ENCODE measurements around the gene RALY. TPM values are rescaled to one million over a fixed set of nuclear protein-coding genes. Genes with fewer than 3 reads are reported as not detected.
A peak's percentile ranks its signal among the peaks of the same experiment; 100 is the strongest.
"Not testable (repeated sequence)": the region's sequence is repeated elsewhere in the genome, so short reads cannot be mapped to it uniquely, and the experiment has no call there.

Gene RALY
- total and polyA plus RNA-seq, 4 donors, result 114 to 148 (median 127) TPM

DNA sequence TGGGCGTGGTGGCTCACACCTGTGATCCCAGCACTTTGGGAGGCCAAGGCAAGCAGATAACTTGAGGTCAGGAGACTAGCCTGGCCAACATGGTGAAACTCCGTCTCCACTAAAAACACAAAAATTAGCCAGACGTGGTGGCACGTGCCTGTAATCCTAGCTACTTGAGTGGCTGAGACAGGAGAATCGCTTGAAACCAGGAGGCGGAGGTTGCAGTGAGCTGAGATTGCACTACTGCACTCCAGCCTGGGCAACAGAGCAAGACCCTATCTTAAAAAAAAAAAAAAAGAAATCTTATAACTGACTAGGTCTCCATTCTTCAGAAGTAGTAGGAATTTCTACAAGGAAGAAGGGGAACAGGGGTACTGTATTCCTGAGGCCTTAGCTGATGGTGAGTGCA is 34.3 kb downstream of the RALY start:
- H3K27ac ChIP-seq (ENCODE audit: low read depth in 1 of 2, low read length in 2 of 2); H3K36me3 ChIP-seq (ENCODE audit: control insufficient read depth in 1 of 2, insufficient read depth in 2 of 2, low read length in 1 of 2); DNase-seq; H3K4me1 ChIP-seq (ENCODE audit: control insufficient read depth in 1 of 2, insufficient read depth in 2 of 2, low read length in 2 of 2); intact Hi-C loops (cut with DNase I); H3K9me3 ChIP-seq (ENCODE audit: control insufficient read depth, low read length); ATAC-seq (ENCODE audit: low FRiP score); H3K27me3 ChIP-seq (ENCODE audit: control insufficient read depth in 1 of 2, insufficient read depth in 2 of 2, low read length in 1 of 2); H3K4me3 ChIP-seq (ENCODE audit: low read length in 2 of 2): not testable (repeated sequence)
- 97 to 98% methylated on average over 6 of the region's 6 CpGs for WGBS, 2 donors

DNA sequence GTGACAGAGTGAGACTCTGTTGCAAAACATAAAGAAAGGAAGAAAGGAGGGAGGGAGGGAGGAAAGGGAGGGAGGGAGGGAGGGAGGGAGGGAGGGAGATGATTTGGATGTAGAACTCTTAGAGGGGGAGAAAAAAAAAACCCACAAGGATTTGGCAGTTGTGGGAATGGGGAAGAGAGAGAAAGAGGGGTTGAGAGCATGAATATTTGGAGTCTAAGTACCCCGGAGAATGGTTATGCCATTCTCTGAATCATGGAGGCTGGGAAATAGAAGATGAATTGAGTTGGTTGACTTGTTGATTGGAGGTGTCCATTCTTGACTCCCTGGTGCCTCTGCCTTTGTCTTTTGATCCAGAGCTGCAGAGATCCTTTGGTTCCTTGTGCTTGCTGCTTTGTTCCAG is 35.7 kb downstream of the RALY start:
- ATAC-seq (ENCODE audit: low FRiP score) (no peak), DNase-seq (no peak)
- H3K27ac ChIP-seq (ENCODE audit: low read depth in 1 of 2, low read length in 2 of 2), result no peak overlapping the region
- H3K9me3 ChIP-seq (ENCODE audit: control insufficient read depth, low read length), result no peaks in the 10 kb centered on the region
- H3K4me3 ChIP-seq (ENCODE audit: low read length in 2 of 2), result no peak overlapping the region
- peaks cover 6 to 7% of the 10 kb centered on the region in 2 donors for H3K36me3 ChIP-seq (ENCODE audit: control insufficient read depth in 1 of 2, insufficient read depth in 2 of 2, low read length in 1 of 2)
- intact Hi-C loops (cut with DNase I), result no loop called here
- H3K27me3 ChIP-seq (ENCODE audit: control insufficient read depth in 1 of 2, insufficient read depth in 2 of 2, low read length in 1 of 2), result no peaks in the 10 kb centered on the region
- 94 to 100% methylated on average over 1 of the region's 1 CpG for WGBS, 2 donors
- H3K4me1 ChIP-seq (ENCODE audit: control insufficient read depth in 1 of 2, insufficient read depth in 2 of 2, low read length in 2 of 2), result peaks cover 2 to 3% of the 10 kb centered on the region in 2 donors

DNA sequence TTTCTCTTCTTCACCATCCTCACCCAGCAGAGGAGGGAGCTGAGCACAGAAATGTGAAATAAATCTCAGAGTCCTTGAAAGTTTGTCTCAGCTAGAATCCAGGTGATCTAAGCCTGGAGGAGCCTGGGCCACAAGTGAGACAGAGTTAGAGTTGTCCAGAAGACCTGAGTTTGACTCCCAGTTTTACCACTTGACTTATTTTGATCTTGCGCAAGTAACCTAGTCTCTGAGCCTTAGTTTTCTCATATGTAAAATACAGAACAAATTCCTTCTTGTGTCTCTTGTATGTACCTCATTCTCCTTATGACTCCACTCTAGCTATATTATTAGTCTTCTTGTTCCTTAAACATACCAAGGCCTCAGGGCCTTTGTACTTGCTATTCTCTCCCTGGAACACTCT is 36.7 kb downstream of the RALY start:
- 100% methylated on average over 1 of the region's 1 CpG for WGBS, 2 donors
- Histone ChIP-seq H3K36me3 (ENCODE audit: control insufficient read depth in 1 of 2, insufficient read depth in 2 of 2, low read length in 1 of 2) (peaks cover 6 to 7% of the 10 kb centered on the region in 2 donors), H3K27ac (ENCODE audit: low read depth in 1 of 2, low read length in 2 of 2) (no peak overlapping the region), H3K9me3 (ENCODE audit: control insufficient read depth, low read length) (no peaks in the 10 kb centered on the region), H3K4me3 (ENCODE audit: low read length in 2 of 2) (no peak overlapping the region), H3K27me3 (ENCODE audit: control insufficient read depth in 1 of 2, insufficient read depth in 2 of 2, low read length in 1 of 2) (no peaks in the 10 kb centered on the region), H3K4me1 (ENCODE audit: control insufficient read depth in 1 of 2, insufficient read depth in 2 of 2, low read length in 2 of 2) (peaks cover 2 to 3% of the 10 kb centered on the region in 2 donors)
- no peak for ATAC-seq (ENCODE audit: low FRiP score)
- no peak for DNase-seq
- intact Hi-C loops (cut with DNase I), result no loop called here

DNA sequence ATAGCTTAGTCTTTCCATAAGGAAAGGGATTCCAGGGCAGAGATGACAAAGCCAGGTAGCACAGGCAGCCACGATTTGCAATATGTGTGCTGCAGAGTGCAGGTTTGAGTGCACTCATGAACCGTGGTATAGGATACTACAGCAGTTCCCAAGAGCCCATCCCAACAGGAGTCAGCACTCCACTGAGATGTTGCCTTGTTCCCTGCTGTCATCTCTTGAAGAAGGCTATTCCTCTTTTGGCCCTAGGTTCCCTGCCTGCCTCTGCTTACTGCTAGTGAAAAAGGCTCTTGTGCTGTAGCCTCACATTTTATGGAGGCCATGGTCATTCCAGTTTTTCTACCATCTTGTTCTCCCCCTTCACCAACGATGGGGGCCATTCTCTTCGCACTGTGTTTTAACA is 40.2 kb downstream of the RALY start:
- intact Hi-C loops (cut with DNase I), result no loop called here
- peaks cover 6 to 7% of the 10 kb centered on the region in 2 donors for H3K36me3 ChIP-seq (ENCODE audit: control insufficient read depth in 1 of 2, insufficient read depth in 2 of 2, low read length in 1 of 2)
- H3K27me3 ChIP-seq (ENCODE audit: control insufficient read depth in 1 of 2, insufficient read depth in 2 of 2, low read length in 1 of 2), result no peaks in the 10 kb centered on the region
- peaks cover 9 to 12% of the 10 kb centered on the region in 2 donors for H3K4me1 ChIP-seq (ENCODE audit: control insufficient read depth in 1 of 2, insufficient read depth in 2 of 2, low read length in 2 of 2)
- DNase-seq, result no peak
- 87 to 94% methylated on average over 4 of the region's 4 CpGs for WGBS, 2 donors
- no peak overlapping the region for H3K4me3 ChIP-seq (ENCODE audit: low read length in 2 of 2)
- ATAC-seq (ENCODE audit: low FRiP score), result no peak
- H3K9me3 ChIP-seq (ENCODE audit: control insufficient read depth, low read length), result no peaks in the 10 kb centered on the region
- no peak overlapping the region for H3K27ac ChIP-seq (ENCODE audit: low read depth in 1 of 2, low read length in 2 of 2)

DNA sequence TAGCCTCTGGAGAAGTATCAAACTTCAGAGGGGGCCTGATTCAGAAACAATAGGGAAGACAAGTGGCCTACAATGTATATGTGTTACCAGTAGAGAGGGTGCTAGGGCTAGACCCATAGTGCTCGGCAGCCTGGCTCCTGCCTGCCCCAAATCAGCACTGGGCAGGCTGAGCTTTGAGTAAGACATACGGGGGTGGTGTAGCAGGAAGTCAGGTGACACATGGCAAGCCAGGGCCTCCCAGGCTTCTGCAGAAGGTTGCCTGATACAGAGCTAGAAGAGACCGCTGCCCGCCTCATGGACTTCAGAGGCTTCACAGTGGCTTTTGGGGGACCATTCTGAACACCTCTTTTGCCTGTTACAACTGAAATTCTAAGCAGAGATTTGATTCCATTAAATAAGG is 43.4 kb downstream of the RALY start:
- DNase-seq (peak in 1 of 2 donors; percentile 74), ATAC-seq (ENCODE audit: low FRiP score) (peak; percentile 61)
- H3K36me3 ChIP-seq (ENCODE audit: control insufficient read depth in 1 of 2, insufficient read depth in 2 of 2, low read length in 1 of 2), result peaks cover 6 to 7% of the 10 kb centered on the region in 2 donors
- no peak overlapping the region for H3K27ac ChIP-seq (ENCODE audit: low read depth in 1 of 2, low read length in 2 of 2)
- peaks cover 14 to 16% of the 10 kb centered on the region in 2 donors for H3K4me1 ChIP-seq (ENCODE audit: control insufficient read depth in 1 of 2, insufficient read depth in 2 of 2, low read length in 2 of 2)
- intact Hi-C loops (cut with DNase I), result no loop called here
- H3K4me3 ChIP-seq (ENCODE audit: low read length in 2 of 2), result no peak overlapping the region
- H3K9me3 ChIP-seq (ENCODE audit: control insufficient read depth, low read length), result no peaks in the 10 kb centered on the region
- no peaks in the 10 kb centered on the region for H3K27me3 ChIP-seq (ENCODE audit: control insufficient read depth in 1 of 2, insufficient read depth in 2 of 2, low read length in 1 of 2)
- 62 to 63% methylated on average over 4 of the region's 4 CpGs for WGBS, 2 donors

DNA sequence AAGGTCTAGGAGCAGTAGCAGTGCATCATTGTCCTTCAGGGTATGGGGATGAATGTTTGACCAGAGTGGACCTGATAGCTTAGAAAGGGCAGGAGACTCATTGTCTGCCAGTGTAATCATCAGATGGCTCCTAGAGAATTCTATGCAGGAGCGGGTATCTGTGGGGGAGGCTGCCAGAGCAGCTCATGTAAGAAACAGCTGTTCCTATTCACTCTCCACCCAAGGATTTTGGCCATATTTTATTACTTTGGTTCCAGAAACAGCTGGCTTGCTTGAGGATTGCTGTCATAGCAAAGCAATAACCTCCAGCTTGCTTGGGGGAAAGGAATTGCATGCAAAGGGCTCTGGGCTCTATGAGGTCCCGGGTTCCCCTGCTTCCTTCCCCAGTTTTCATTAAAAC is 44.1 kb downstream of the RALY start:
- WGBS, 2 donors, result 6 to 10% methylated on average over 2 of the region's 2 CpGs
- H3K27ac ChIP-seq (ENCODE audit: low read depth in 1 of 2, low read length in 2 of 2), result no peak overlapping the region

DNA sequence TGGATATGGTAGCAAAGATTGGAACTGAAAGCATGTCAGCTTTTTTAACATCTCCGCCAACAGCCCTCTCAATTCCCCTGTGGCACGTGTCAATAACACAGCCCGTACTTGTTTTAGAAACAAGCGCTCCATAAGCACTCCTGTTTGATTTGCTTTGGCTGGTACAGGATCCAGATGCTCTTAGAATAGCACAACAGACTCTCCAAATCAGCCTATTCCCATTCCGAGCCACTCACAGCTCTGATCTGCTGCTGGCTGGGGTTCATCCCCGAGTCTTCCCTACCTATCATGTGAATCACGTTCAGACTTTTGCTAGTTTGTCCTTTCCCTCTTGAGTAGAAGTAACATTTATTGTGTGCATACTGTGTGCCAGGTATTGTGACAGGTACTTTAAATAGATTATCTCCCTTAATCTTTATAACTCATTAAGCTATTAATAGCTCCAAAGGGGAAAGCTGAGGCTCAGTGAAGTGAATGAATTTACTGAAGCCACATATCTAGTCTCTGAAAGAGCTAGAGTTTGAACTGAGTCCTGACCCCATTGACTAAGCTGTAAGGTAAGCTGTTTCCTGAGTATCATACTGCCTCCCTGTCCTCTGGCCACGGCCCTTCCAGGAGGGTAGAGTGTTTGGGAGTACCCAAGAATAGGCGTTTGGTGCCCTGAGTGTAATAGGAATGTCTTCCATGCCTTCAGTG is 46.7 kb downstream of the RALY start:
- H3K27me3 ChIP-seq (ENCODE audit: control insufficient read depth in 1 of 2, insufficient read depth in 2 of 2, low read length in 1 of 2), result no peaks in the 10 kb centered on the region
- no peaks in the 10 kb centered on the region for H3K36me3 ChIP-seq (ENCODE audit: control insufficient read depth in 1 of 2, insufficient read depth in 2 of 2, low read length in 1 of 2)
- DNase-seq (no peak), ATAC-seq (ENCODE audit: low FRiP score) (no peak)
- H3K4me3 ChIP-seq (ENCODE audit: low read length in 2 of 2), result no peak overlapping the region
- peaks cover 19 to 24% of the 10 kb centered on the region in 2 donors for H3K4me1 ChIP-seq (ENCODE audit: control insufficient read depth in 1 of 2, insufficient read depth in 2 of 2, low read length in 2 of 2)
- intact Hi-C loops (cut with DNase I), result loop anchor here in 1 of 2 donors (10.0 kb wide), 1 partner anchor 46 kb away; the partner anchor contains the start of gene RALY
- H3K9me3 ChIP-seq (ENCODE audit: control insufficient read depth, low read length), result no peaks in the 10 kb centered on the region
- WGBS, 2 donors, result 14 to 15% methylated on average over 9 of the region's 9 CpGs
- H3K27ac ChIP-seq (ENCODE audit: low read depth in 1 of 2, low read length in 2 of 2), result no peak overlapping the region

More for the DNA sequence above, 44.1 kb downstream of the RALY start:
- H3K36me3 ChIP-seq (ENCODE audit: control insufficient read depth in 1 of 2, insufficient read depth in 2 of 2, low read length in 1 of 2), result peaks cover 3 to 7% of the 10 kb centered on the region in 2 donors
- no peak for DNase-seq
- no peak overlapping the region for H3K4me3 ChIP-seq (ENCODE audit: low read length in 2 of 2)
- H3K9me3 ChIP-seq (ENCODE audit: control insufficient read depth, low read length), result no peaks in the 10 kb centered on the region
- no peaks in the 10 kb centered on the region for H3K27me3 ChIP-seq (ENCODE audit: control insufficient read depth in 1 of 2, insufficient read depth in 2 of 2, low read length in 1 of 2)
- intact Hi-C loops (cut with DNase I), result no loop called here
- peak; percentile 59 for ATAC-seq (ENCODE audit: low FRiP score)
- H3K4me1 ChIP-seq (ENCODE audit: control insufficient read depth in 1 of 2, insufficient read depth in 2 of 2, low read length in 2 of 2), result peaks cover 14 to 16% of the 10 kb centered on the region in 2 donors

DNA sequence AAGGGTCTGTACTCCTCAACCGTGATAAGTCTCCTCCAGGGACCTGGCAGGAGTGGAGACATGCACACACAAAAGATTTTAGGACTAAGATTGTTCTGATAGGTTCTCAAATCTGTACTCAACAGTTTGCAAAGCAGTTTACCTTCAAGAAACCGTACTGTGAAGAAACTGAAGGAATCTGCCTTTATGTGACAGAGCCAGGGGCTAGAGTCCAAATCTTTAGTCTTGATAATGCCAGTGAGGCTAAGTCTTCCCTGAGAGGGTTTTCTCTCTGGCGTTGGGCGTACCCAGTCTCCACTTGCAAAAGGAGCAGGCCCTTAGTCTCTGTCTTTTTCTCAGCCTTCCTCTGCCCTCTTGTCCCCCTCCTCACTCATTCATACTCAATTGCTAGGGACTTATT is 47.5 kb downstream of the RALY start:
- H3K27me3 ChIP-seq (ENCODE audit: control insufficient read depth in 1 of 2, insufficient read depth in 2 of 2, low read length in 1 of 2), result no peaks in the 10 kb centered on the region
- ATAC-seq (ENCODE audit: low FRiP score) (no peak), DNase-seq (no peak)
- no peaks in the 10 kb centered on the region for H3K36me3 ChIP-seq (ENCODE audit: control insufficient read depth in 1 of 2, insufficient read depth in 2 of 2, low read length in 1 of 2)
- H3K9me3 ChIP-seq (ENCODE audit: control insufficient read depth, low read length), result no peaks in the 10 kb centered on the region
- WGBS, 2 donors, result 37 to 48% methylated on average over 4 of the region's 4 CpGs
- H3K4me3 ChIP-seq (ENCODE audit: low read length in 2 of 2), result no peak overlapping the region
- intact Hi-C loops (cut with DNase I), result loop anchor here in 1 of 2 donors (10.0 kb wide), 1 partner anchor 46 kb away; the partner anchor contains the start of gene RALY
- H3K4me1 ChIP-seq (ENCODE audit: control insufficient read depth in 1 of 2, insufficient read depth in 2 of 2, low read length in 2 of 2), result peaks cover 19 to 30% of the 10 kb centered on the region in 2 donors
- H3K27ac ChIP-seq (ENCODE audit: low read depth in 1 of 2, low read length in 2 of 2), result no peak overlapping the region

DNA sequence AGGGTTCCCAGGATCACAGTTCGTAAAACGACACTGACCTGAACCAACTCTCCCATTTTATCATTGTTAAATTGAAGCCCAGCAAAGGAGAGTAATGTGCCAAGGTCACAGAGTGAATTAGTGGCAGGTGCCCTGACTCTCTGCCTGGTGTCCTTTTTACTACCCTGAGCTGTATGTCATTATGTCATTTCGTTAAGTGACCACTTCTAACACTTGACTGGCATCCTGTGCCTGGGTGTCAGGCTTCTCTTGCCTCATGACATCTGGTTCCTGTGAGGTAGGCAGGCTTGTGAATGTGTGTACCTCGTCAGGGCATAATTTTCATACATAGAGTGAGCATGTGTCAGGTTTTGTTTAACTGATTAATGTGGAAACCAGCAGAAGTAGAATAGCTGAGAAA is 48.6 kb downstream of the RALY start:
- H3K27me3 ChIP-seq (ENCODE audit: control insufficient read depth in 1 of 2, insufficient read depth in 2 of 2, low read length in 1 of 2), result no peaks in the 10 kb centered on the region
- WGBS, 2 donors, result 89% methylated on average over 4 of the region's 4 CpGs
- H3K27ac ChIP-seq (ENCODE audit: low read depth in 1 of 2, low read length in 2 of 2), result no peak overlapping the region
- H3K9me3 ChIP-seq (ENCODE audit: control insufficient read depth, low read length), result no peaks in the 10 kb centered on the region
- ATAC-seq (ENCODE audit: low FRiP score), result no peak
- no peak for DNase-seq
- no peaks in the 10 kb centered on the region for H3K36me3 ChIP-seq (ENCODE audit: control insufficient read depth in 1 of 2, insufficient read depth in 2 of 2, low read length in 1 of 2)
- peaks cover 19 to 26% of the 10 kb centered on the region in 2 donors for H3K4me1 ChIP-seq (ENCODE audit: control insufficient read depth in 1 of 2, insufficient read depth in 2 of 2, low read length in 2 of 2)
- H3K4me3 ChIP-seq (ENCODE audit: low read length in 2 of 2), result no peak overlapping the region
- intact Hi-C loops (cut with DNase I), result loop anchor here in 1 of 2 donors (10.0 kb wide), 1 partner anchor 47 kb away; the partner anchor contains the start of gene RALY

All from aorta (tissue), 5 donors.